ENCODE data around the gene PRRG2. TPM values are rescaled to one million over a fixed set of nuclear protein-coding genes. Genes with fewer than 3 reads are reported as not detected.

The PRRG2 gene
- total and polyA plus RNA-seq, 9 of the 15 experiments (the other 6 are each of a cell fraction or from before 2014, with no cell fraction given) = 0.06 to 1.1 (median 0.33) TPM

GRCh38 chr19:49579193-49579592 is 1.9 kb upstream of the PRRG2 start (continued):
- TF ChIP-seq VEZF1 (CRISPR knock-in tag; IDR thresholded peaks at IDR 0.05) (peak; percentile 40), IRF9 (tag; IDR thresholded peaks at IDR 0.05) (peak; percentile 88), CXXC5 (CRISPR knock-in tag; IDR thresholded peaks at IDR 0.05) (peak; percentile 68), TGIF2 (CRISPR knock-in tag; IDR thresholded peaks at IDR 0.05) (no peak), FOXP4 (CRISPR knock-in tag; IDR thresholded peaks at IDR 0.05; ENCODE audit: borderline replicate concordance) (no peak), E2F5 (CRISPR knock-in tag; IDR thresholded peaks at IDR 0.05) (no peak), CTBP1 (IDR thresholded peaks at IDR 0.05; ENCODE audit: borderline replicate concordance) (no peak), SIN3A (IDR thresholded peaks at IDR 0.05; ENCODE audit: borderline replicate concordance in 2 of 2, control insufficient read depth in 1 of 2, low read depth in 2 of 2, low read length in 2 of 2) (no peak), BACH1 (tag; IDR thresholded peaks at IDR 0.05) (peak; percentile 82), NCOA6 (IDR thresholded peaks at IDR 0.05) (no peak), MGA (IDR thresholded peaks at IDR 0.05) (no peak)
